UCSD-AML1 (cell line): Measurements from ENCODE around the gene AOPEP.
"Not testable (repeated sequence)": the region's sequence is repeated elsewhere in the genome, so short reads cannot be mapped to it uniquely, and the experiment has no call there.

ENCODE experiments used
- DNase-seq: peaks from one replicate; lab custom pipeline; 2025; ENCODE audit not compliant: unreplicated experiment; lab: John Stamatoyannopoulos, UW

Gene AOPEP

DNA sequence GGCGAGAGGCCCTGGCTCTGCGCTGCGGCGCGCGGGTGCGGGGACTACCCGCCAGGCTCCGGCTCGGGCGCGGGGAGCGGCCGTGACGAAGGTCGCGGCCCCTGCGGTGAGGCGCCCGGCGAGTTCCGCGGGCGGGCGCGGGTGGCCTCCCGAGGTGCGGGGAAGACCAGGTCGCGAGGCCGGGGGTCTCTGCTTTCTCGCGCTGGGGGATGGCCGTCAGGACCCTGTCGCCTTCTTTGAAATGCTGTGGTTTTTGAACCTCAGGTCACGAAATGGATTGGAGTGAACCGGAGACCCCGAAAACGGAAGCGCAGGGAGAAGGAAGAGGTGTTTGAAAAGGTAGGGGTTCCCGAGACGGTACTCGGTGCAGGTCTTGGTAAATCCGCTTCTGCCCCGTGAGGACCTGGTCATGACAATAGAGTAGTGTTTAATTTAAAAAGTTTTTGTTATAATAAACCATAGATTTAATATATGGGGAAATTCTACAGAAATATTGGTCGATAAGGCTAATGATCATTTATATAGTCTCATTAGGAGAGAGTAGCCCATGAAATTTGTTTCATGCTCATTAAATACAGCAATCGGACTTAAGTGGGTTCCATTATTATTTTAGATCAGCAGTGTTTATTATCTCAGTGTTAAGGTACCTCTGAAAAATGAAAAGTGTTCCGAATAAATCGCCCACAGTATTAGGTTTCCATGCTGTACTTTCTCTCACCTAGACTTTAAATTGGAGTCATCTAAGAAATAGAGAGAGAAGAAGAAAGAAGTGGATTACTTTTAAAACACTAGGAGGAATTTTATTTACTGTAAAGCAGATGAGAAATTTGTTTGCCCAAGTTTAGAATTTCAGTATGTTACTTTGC lies 279.0 kb downstream of the AOPEP start:
- no peak for DNase-seq

DNA sequence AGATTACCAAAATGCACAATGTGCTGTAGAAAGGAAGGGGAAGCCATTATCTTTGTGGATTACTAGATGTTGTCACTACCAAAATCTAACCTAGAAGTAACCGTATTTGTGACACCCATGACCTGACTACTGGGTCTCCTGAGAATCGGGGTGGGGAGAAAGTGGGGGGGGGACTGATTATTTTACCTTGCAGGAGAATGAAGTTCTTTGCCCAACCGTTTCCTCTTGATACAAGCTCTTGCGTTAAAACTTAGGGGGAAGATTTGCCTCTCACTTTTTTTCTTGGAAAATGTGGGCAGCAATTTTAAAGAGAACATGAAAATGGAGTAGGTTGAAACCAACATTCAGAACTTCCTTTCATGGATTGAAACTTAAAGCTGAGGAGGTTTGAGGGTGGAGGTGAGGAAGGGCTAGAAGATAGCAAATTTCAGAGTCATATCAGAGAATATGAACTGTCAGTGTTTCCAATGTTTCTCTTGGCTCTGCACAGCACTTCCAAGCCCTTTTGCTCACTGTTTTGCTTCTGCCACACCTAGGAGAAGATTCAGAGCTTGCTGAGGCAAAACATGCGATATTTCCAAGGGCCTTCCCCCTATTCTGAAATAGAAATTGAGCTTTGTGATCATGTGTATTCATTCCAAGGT lies 280.8 kb downstream of the AOPEP start:
- no peak for DNase-seq

DNA sequence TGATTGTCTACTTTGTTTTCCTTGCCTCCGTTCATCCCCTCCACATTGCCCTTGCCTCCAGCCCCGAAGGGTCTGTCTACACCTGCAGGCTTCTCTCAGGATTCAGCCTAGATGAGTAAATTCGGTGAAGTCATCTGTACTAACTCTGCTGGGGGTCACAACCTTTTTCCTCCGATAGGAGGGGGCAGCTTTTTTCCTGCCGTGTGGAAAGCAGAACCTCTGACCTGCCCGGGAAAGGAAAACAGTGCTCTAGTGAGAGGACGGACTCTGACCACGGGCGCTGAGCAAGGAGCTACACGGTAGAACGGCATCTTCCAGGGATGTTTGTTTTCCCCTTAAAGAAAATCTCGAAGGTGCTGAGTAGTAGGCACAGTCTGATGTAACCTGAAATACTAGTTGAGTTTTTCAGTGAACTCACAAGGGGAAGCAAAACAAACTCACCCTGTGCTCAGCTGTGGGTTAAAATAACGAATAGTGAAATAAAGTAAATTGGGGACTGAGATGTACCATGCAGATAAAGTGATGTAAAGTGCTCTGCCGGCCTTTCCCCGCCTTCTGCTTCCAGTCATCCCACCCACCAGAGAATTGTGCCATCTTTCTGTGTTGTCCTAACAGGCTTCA lies 281.8 kb downstream of the AOPEP start:
- DNase-seq: no peak

DNA sequence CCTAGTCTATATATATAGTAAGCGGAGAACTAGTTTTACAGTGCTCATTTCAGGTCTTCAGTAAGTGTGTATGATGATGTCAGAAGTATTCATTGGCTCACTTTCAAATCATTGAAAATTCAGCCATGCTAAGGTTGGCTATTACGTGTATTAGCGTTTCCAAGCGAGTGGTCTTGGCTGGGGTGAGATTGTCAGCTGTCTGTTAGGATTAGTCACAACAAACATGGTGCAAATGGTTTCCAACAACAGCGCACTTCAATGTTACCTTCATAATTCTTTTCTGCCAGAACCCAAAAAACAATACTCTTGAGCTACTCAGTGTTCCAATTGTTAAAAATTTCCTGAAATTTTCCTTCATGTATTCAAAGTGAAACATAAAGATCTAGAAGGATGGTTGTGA lies 283.0 kb downstream of the AOPEP start:
- no peak for DNase-seq

DNA sequence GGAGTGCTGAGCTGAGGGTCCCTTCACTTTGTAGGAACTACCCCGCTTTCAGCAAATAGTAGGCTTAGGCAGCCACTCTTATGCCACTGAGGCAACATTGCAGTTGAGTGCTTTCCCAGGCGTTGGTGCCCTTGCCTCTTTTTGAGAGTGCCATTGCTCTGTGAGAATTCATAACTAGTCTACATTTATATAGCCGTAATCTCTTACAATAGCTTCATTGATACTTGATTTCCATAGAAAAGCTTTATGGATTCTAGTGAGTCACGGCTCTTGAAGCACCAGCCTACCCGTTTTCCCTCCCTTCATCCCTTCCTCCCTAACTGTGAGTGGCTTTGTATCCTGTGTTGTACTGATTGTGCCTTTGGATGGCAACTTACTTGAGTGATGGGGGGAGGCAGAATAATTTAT lies 283.9 kb downstream of the AOPEP start:
- no peak for DNase-seq

DNA sequence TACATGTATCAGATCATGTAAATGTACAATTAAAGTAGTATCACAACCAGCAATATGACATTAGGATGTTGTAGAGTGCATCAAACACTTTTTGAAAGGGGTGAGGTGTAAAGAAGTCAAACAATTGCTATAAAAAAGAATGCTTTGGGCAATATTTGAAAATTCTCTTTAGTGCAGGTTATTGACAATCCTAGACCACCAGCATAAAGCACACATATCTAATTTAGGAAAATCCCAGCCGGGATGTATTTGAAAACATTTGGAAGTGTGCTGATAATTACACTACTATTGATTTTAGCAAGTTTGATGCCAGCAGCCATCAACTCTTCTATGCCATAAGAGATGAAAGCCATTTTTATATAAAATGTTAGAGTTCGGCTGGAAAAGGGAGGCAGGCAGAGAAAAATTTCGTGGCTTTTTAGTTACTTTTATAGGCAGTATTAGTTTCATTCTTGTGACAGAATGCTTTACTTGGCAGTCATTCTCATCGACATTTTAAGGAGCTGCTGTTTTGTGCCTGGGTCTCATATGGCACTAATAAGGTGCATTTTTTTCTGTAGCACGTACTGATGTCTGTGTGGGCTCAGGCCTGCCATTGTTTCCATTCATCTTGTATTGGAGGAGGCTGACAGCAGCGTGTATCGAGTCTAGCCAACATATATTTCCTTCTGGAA lies 285.7 kb downstream of the AOPEP start:
- no peak for DNase-seq

DNA sequence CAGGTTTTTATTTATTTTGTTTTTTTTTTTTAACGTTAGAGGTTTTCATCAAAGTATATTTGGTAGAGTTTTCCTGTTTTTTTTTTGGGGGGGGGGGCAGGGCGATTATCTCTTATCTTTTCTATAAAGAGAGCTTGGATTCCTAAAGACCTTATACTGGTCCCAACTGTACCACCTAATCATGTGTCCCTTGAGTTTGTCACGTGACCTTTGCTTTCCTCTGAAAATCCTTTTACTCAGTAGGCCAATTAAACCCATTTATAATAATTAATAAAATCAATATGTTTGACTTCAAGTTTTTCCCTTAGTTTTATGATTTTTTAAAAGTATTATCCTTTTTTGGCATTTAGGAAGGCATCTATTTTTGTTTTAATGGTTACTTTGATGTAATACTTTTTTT lies 286.4 kb downstream of the AOPEP start:
- no peak for DNase-seq

DNA sequence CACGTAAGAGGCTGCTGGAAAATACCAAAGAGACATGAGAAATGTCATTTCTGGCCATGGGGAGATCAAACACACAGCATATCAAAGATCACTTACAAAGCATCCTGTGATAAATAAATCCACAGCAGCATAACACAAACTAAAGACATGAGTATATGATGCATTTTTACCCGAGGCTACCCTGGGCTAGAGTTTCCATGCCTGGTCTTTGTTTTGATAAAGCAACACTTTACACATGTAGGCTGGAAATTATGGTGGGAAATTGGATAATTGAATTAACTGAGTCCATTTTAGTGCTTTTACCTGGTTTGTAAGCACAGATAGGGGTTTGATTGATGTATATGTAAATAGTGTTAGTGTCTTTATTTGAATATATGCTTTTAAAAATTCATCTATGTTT lies 288.4 kb downstream of the AOPEP start:
- DNase-seq: no peak

DNA sequence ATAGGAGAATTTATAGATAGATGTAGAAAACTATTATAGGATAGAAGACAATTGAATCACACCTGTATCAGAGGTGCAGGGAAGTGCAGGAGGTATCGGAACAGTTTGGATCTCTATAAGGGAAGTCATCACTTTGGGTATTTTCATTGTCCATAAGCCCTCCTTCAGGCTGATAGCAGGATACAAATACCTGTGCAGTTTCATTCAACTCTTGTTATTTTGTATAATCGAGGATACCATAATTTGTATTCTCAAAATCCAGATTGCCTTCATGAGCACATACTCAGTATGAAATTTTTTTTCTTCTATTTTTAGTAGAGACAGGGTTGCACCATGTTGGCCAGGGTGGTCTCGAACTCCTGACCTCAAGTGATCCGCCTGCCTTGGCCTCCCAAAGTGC lies 289.1 kb downstream of the AOPEP start:
- DNase-seq: no peak

DNA sequence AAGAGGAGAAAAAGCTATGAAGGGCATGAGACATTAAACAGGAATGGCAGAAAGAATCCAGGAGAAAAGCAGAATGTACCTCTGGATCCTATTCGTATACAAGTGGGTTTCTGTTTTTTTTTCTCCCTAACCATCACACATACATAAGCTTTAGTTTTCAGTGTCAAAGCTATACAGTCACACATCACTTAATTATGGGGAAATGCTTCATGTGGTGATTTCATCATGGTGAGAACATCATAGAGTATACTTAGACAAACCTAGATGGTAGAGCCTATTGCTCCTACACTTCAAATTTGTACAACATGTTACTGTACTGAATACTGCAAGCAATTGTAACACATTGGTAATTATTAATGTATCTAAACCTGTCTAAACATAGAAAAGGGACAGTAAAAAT lies 290.6 kb downstream of the AOPEP start:
- DNase-seq: no peak

DNA sequence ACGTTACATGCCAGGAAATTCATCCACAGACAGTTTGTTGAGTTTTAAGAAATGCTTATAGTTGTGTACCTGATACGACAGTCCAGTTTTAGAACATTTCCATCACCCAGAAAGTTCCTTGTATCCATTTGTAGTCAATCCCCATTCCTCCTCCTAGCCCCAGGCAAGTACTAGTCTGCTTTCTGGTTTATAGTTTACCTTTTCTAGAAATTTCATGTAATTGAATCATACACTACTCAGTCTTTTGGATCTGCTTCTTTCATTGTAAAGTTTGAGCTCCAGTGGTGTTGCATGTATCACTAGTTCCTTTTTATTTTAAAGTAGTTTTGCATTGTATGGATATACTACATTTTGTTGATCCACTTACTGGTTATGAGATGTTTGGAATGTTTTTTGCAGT lies 291.2 kb downstream of the AOPEP start:
- no peak for DNase-seq

DNA sequence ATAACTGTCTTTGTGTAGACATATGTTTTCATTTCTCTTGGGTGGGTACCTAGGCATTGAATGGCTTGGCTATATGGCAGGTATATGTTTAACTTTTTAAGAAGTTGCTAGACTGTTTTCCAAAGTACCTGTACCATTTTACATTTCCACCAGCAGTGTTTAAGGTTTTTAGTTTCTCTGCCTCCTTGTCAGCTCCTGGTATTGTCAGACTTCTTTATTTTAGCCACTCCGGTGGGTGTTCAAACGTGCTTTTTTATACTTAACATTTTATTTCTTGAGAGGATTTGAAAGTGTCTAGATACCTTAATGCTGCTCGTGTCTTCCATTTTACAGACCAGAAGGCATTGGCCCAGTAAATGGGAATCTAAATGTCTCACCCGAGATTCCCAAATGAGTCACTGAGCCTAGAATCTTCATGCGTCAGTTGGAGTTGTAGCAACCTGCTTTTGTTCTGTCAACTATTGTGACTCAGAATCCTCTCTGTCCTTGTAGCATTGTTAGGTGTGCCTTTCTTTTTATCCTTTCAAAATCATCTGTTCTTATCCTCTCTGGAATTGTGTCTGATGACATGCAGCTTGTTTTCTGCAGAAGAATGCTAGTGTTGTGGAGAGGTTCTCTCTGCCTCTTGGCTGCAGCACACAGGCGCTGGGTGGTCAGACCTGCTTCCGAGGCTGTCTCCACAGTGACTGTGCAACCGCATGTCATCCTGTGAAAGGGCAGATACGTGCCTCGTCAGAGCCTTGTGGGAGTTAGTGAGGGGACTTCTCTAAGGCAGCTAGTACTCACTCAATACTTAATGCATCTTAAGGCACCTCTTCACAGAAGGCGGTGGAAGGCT lies 291.8 kb downstream of the AOPEP start:
- DNase-seq: peak; percentile 70

DNA sequence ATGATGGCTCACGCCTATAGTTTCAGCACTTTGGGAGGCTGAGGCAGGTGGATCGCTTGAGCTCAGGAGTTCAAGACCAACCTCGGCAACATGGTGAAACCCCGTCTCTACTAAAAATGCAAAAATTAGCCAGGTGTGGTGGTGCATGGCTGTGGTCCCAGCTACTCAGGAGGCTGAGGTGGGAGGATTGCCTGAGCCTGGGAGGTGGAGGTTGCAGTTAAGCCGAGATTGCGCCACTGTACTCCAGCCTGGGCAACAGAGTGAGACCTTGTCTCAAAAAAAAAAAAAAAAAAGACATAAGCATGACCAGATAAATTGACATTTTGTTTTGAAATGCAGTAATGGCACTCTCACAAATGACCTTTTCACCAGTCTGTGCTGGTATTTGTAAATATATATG lies 294.1 kb downstream of the AOPEP start:
- DNase-seq: not testable (repeated sequence)

DNA sequence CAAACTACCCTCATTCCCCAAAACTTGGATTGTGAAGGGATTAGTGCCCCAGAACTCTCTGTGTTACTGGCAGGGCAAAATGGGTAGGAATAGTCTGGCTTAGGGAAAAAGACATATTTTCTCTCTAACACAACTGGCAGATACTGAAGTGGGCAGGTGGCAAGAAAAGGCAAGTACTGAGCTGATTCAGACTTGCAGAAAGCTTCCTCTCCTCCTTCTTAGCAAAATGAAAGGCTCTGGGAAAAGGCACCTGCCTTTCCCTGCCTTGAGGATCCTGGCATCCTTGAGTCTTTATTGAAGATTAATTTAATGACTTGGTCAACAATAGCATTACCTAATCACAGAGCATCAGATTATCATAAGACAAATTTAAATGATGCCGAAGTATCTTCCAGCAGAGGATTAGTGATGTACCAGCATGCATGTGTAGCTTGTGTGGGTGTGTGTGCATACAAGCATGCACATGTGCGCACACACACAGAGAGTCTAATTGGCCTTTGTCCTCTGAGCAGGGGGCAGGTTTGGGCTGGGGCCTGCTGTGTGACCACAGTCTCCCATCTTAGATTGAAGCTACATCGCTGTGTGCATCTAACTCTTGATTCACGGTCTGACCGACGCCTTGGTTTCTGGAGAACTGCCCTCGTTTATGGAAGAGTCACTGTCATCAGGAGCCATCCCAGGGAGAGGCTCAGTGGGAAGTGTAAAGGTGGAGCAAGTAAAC lies 294.8 kb downstream of the AOPEP start:
- DNase-seq: no peak

DNA sequence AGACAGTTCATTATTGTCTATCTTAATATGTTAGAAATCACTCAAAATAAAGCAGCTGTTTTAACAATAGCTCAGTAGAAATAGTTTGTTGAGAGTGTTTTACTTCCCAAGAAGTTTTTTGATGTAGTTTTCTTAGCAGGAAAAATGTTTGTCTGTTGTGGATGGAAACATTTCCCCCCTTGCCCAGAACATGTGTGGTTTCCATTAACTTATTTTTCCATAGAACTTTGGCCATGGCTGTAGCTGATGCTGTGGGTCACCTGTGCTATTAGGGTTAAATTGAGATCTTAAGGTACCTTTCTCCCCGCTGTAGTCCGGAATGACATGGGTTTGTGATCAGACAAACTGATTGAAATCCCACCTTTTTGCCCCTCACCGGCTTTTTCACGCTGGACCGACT lies 296.2 kb downstream of the AOPEP start:
- DNase-seq: no peak

DNA sequence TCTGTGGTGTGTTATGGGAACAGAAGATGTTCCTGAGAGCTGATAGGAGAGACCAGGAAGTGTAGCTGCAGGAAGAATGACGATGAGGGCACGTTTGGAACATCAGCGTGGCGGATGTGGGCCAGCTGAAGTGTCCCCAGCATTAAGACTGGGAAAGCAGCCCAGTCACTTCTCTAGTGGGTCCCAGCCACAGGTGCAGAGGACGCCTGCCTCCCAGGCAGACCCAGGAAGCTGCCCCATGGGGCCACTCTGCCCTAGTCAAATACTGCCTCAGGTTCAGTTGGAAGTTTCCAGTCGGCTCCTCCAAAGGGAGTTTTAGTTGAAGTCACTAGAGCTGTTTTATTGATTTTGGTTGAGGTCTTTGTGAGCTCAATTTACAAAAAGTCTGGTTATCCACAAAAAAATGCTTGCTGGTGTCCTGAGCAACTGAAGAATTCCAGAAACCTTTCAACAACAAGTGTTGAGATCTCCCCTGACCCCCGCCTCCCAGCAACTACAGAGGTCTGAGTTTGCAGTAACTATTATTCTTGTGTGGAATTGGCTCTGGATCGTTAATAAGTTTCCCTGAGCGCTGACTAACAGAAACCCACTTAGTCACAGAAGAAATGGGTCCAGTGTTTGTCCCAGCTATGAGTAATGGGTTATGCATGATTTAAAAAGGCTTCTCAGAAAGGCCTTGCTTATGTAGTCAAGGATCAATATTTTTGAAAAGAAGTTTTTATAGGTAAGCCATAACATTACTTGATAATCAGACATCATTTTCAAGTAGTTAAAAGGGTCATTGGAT lies 296.9 kb downstream of the AOPEP start:
- no peak for DNase-seq

DNA sequence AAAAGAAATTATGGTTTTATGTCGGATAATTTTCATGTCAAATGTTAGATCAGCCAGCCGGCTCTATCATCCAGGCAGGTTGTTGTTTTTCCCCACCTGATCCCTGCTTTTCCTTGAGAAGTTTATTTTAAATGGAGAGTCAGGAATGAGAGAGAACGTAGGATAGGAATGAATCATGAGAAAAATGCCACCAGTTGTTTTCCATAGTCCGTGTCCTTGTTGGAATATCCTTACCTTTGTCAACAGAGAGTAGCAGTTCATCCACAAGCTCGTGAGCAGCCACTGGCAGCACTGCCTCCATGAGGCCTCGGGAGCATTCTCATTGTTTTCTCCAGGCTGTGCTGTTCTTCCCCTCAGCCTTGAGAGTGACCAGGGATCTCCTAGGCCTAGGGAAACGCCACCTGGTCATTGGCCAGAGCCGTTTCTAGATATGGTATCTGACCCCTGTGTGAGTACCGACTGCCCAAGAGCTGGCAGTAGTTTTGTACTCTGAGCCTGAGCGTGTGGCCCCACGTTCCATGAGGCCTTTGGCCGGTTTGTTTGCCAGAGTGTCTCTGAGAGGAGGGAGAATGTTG lies 297.7 kb downstream of the AOPEP start:
- DNase-seq: no peak

DNA sequence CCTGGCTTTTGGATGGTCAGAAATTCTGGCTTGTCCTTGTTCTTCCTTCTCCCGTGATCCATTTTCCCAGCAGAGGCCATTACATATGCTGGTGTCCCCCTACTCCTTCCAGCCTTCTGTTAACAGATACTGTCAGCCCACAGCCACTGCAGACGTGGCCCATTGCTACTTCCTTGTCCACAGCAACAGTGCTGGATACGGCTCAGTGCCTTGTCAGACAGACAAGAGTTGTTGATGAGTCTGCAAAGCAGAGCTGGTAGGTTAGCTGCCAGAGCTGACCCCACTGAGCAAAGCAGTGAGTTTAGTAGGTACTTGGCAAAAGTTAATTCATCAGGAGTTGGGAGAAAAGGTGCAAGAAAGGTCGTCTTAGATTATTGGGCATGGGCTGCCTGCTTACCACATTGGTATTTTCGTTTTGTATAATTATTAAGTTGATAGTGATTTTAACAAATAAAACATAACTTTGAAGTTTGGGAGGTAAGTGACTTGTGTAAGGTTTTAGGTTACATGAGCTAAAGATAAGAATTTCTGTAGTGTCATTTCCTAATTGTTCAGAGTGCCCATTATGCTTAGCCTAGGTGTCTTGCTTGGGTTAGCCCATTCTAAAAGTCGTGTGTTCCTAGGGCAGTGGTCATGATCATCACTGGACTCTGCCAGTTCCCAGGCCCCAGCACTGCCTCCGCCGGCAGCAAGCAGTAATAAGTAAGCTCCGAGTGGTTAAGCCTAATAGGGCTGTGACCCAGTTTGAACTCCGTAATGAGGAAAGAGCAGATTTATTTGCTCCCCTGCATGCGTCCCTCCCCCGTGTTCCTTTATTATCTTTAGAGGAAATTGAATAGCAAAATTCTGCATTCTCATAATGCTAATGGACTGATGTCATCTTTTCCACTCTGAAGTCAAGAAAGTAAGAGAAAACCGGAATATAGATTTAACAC lies 299.0 kb downstream of the AOPEP start:
- DNase-seq: no peak
